ENCODE data around the gene KANK2. TPM values are rescaled to one million over a fixed set of nuclear protein-coding genes. Genes with fewer than 3 reads are reported as not detected.

KANK2 gene
- total RNA-seq, 1 experiment from 2014 or later = 17.6 TPM

DNA sequence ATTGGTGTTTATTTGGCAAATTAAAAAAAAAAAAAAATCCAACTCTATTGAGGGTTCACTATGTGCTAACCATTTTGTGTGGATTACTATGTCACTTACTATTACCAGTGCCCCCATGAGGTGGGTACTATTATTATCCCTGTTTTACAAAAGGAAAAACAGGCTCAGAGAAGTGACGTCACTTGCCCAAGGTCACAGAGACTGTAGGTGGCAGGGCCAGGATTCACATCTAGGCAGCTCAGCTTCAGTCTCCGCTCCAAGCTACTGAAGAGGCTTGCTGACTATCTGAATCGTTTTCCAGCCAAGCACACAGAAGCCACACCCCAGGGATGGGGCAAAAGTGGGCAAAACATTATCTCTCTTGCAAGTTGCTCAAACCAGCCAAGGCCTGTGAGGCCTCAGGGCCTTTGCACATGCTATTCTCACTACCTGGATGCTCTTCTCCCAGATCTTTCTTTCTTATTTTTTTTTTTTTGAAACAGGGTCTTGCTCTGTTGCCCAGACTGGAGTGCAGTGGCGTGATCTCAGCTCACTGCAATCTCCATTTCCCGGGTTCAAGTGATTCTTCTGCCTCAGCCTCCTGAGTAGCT lies 37.2 kb upstream of the KANK2 start:
- H3K9me3 ChIP-seq = no peaks in the 10 kb centered on the region
- POLR2A ChIA-PET = no interaction called here

DNA sequence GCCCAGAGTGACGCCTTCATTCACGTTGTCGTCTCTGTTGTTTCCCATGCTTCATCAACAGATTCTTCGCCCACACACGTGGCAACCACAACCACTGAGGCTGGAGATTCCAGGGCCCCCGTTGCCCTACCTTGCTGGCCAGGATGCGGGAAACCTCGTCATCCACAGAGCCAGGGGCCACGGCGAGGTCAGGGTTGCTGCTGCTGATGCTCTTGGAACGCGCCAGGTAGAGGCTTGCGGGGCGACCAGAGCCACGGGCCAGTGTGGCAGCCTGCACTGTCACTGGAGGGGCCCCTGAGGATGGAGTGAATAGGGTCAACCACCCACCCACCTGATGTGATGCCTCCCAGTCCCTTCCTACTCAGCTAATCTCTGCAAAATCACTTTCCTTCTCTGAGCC lies 35.7 kb upstream of the KANK2 start:
- Histone ChIP-seq H3K36me3 (ENCODE audit: control insufficient read depth, insufficient read depth, low read length) (peaks cover 1% of the 10 kb centered on the region), H3K4me1 (no peaks in the 10 kb centered on the region), H3K27me3 (replicated peaks; ENCODE audit: control insufficient read depth, insufficient read depth, low read length) (no peaks in the 10 kb centered on the region), H3K4me3 (ENCODE audit: low read depth, low read length) (no peak overlapping the region), H3K9me3 (no peaks in the 10 kb centered on the region)
- H3K27ac Mint-ChIP-seq (ENCODE audit: unreplicated experiment) = no peak overlapping the region
- POLR2A ChIA-PET = no interaction called here
- peaks cover 32% of the 10 kb centered on the region for H3K36me3 Mint-ChIP-seq (ENCODE audit: insufficient read depth, unreplicated experiment)
- H3K4me3 Mint-ChIP-seq (ENCODE audit: unreplicated experiment) = no peak overlapping the region
- TF ChIP-seq, protein P1, sequence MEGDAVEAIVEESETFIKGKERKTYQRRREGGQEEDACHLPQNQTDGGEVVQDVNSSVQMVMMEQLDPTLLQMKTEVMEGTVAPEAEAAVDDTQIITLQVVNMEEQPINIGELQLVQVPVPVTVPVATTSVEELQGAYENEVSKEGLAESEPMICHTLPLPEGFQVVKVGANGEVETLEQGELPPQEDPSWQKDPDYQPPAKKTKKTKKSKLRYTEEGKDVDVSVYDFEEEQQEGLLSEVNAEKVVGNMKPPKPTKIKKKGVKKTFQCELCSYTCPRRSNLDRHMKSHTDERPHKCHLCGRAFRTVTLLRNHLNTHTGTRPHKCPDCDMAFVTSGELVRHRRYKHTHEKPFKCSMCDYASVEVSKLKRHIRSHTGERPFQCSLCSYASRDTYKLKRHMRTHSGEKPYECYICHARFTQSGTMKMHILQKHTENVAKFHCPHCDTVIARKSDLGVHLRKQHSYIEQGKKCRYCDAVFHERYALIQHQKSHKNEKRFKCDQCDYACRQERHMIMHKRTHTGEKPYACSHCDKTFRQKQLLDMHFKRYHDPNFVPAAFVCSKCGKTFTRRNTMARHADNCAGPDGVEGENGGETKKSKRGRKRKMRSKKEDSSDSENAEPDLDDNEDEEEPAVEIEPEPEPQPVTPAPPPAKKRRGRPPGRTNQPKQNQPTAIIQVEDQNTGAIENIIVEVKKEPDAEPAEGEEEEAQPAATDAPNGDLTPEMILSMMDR (IDR thresholded peaks at IDR 0.05; ENCODE audit: insufficient read depth in 1 of 2, low read depth in 1 of 2, low read length in 1 of 2, severe bottlenecking in 1 of 2, unreplicated experiment in 1 of 2) = no peak
- no peaks in the 10 kb centered on the region for H3K4me1 Mint-ChIP-seq (ENCODE audit: low read depth, unreplicated experiment)
- DNase-seq = no peak
- H3K9me3 Mint-ChIP-seq (ENCODE audit: unreplicated experiment) = no peaks in the 10 kb centered on the region
- no peaks in the 10 kb centered on the region for H3K27me3 Mint-ChIP-seq (ENCODE audit: insufficient read depth, unreplicated experiment)
- intact Hi-C loops (cut with micrococcal nuclease; ENCODE audit: unreplicated experiment) = no loop called here
- CTCF ChIA-PET = no interaction called here
- no TSS peak for BruUV-seq (replicated peaks)

More for the DNA sequence above, 37.2 kb upstream of the KANK2 start:
- no peaks in the 10 kb centered on the region for H3K4me1 Mint-ChIP-seq (ENCODE audit: low read depth, unreplicated experiment)
- CTCF ChIA-PET = no interaction called here
- no peak overlapping the region for H3K4me3 Mint-ChIP-seq (ENCODE audit: unreplicated experiment)
- no peak for DNase-seq
- H3K27ac Mint-ChIP-seq (ENCODE audit: unreplicated experiment) = no peak overlapping the region
- no peaks in the 10 kb centered on the region for H3K9me3 Mint-ChIP-seq (ENCODE audit: unreplicated experiment)
- TF ChIP-seq, protein P1 (IDR thresholded peaks at IDR 0.05; ENCODE audit: insufficient read depth in 1 of 2, low read depth in 1 of 2, low read length in 1 of 2, severe bottlenecking in 1 of 2, unreplicated experiment in 1 of 2) = no peak
- no TSS peak for BruUV-seq (replicated peaks)
- peaks cover 32% of the 10 kb centered on the region for H3K36me3 Mint-ChIP-seq (ENCODE audit: insufficient read depth, unreplicated experiment)
- Histone ChIP-seq H3K36me3 (ENCODE audit: control insufficient read depth, insufficient read depth, low read length) (peaks cover 3% of the 10 kb centered on the region), H3K4me3 (ENCODE audit: low read depth, low read length) (no peak overlapping the region), H3K27me3 (replicated peaks; ENCODE audit: control insufficient read depth, insufficient read depth, low read length) (no peaks in the 10 kb centered on the region), H3K4me1 (no peaks in the 10 kb centered on the region)
- H3K27me3 Mint-ChIP-seq (ENCODE audit: insufficient read depth, unreplicated experiment) = no peaks in the 10 kb centered on the region
- intact Hi-C loops (cut with micrococcal nuclease; ENCODE audit: unreplicated experiment) = no loop called here

- no peak overlapping the region for H3K27ac Mint-ChIP-seq (ENCODE audit: unreplicated experiment)
- POLR2A ChIA-PET = no interaction called here
- H3K4me1 ChIP-seq = no peaks in the 10 kb centered on the region
- H3K4me3 ChIP-seq (ENCODE audit: low read depth, low read length) = no peak overlapping the region
- H3K4me3 Mint-ChIP-seq (ENCODE audit: unreplicated experiment) = no peak overlapping the region
- no peaks in the 10 kb centered on the region for H3K4me1 Mint-ChIP-seq (ENCODE audit: low read depth, unreplicated experiment)
- peaks cover 1% of the 10 kb centered on the region for H3K36me3 ChIP-seq (ENCODE audit: control insufficient read depth, insufficient read depth, low read length)
- H3K9me3 ChIP-seq = no peaks in the 10 kb centered on the region
- DNase-seq = no peak
- TF ChIP-seq, protein P1 (IDR thresholded peaks at IDR 0.05; ENCODE audit: insufficient read depth in 1 of 2, low read depth in 1 of 2, low read length in 1 of 2, severe bottlenecking in 1 of 2, unreplicated experiment in 1 of 2) = no peak
- no peaks in the 10 kb centered on the region for H3K27me3 ChIP-seq (replicated peaks; ENCODE audit: control insufficient read depth, insufficient read depth, low read length)
- peaks cover 32% of the 10 kb centered on the region for H3K36me3 Mint-ChIP-seq (ENCODE audit: insufficient read depth, unreplicated experiment)
- no TSS peak for BruUV-seq (replicated peaks)
- CTCF ChIA-PET = no interaction called here
- no peaks in the 10 kb centered on the region for H3K9me3 Mint-ChIP-seq (ENCODE audit: unreplicated experiment)
- no peaks in the 10 kb centered on the region for H3K27me3 Mint-ChIP-seq (ENCODE audit: insufficient read depth, unreplicated experiment)
- intact Hi-C loops (cut with micrococcal nuclease; ENCODE audit: unreplicated experiment) = no loop called here
Observed at GRCh38 chr19:11232555-11232954, 35.2 kb upstream of the KANK2 start.
